Measurements from ENCODE around the gene PARP11.

- TF ChIP-seq ELF4 (IDR thresholded peaks at IDR 0.05), result no peak
- TF ChIP-seq ZNF384 (IDR thresholded peaks at IDR 0.05), result no peak
- no peak for TF ChIP-seq FOXK2 (IDR thresholded peaks at IDR 0.05)
- no peak for TF ChIP-seq SUZ12 (IDR thresholded peaks at IDR 0.05)
- TF ChIP-seq TARDBP (IDR thresholded peaks at IDR 0.05), result no peak
These were observed 35.1 kb downstream of the PARP11 start for GRCh38 chr12:3838076-3838475.
